OCI-LY1 (cell line): Measurements from ENCODE around the gene FRMD7.

Experiments used
- H2AFZ ChIP-seq: fragments of 200-600 bp; sonication (generic), shearing (Covaris generic); 2 replicates; pipeline ENCODE4 v1.6.0; 2014; ENCODE audit warnings: antibody characterized with exemption, mild to moderate bottlenecking, low read length
- H3F3A ChIP-seq: fragments of 200-600 bp; sonication (generic), shearing (Covaris generic); 2 replicates; pipeline ENCODE4 v1.6.0; 2014; ENCODE audit warnings: mild to moderate bottlenecking, antibody characterized with exemption, low read length, moderate library complexity; ENCODE audit not compliant: insufficient read depth
- H3K27ac ChIP-seq: fragments of 200-600 bp; sonication (generic); 2 replicates; pipeline ENCODE4 v1.5.1; 2014; ENCODE audit warnings: low read length, mixed run types, mild to moderate bottlenecking, low read depth; ENCODE audit not compliant: poor library complexity, severe bottlenecking
- H3K27me3 ChIP-seq: fragments of 200-600 bp; sonication (generic); 2 replicates; pipeline ENCODE4 v1.6.0; 2014; ENCODE audit warnings: antibody characterized with exemption, mild to moderate bottlenecking, low read length, moderate library complexity; ENCODE audit not compliant: insufficient read depth
- H3K36me3 ChIP-seq: fragments of 200-600 bp; sonication (generic); 2 replicates; pipeline ENCODE4 v1.6.1; 2014; ENCODE audit warnings: mild to moderate bottlenecking, antibody characterized with exemption, low read length, moderate library complexity, mixed read lengths; ENCODE audit not compliant: insufficient read depth
- H3K4me1 ChIP-seq: fragments of 200-600 bp; sonication (generic); 2 replicates; pipeline ENCODE4 v1.5.1; 2014; ENCODE audit warnings: mild to moderate bottlenecking, low read length, moderate library complexity; ENCODE audit not compliant: insufficient read depth, severe bottlenecking
- H3K4me2 ChIP-seq: fragments of 200-600 bp; sonication (generic), shearing (Covaris generic); 2 replicates; pipeline ENCODE4 v1.6.1; 2014; ENCODE audit warnings: low read length
- H3K4me3 ChIP-seq: fragments of 200-600 bp; sonication (generic); 2 replicates; pipeline ENCODE4 v1.5.1; 2014; ENCODE audit warnings: low read length, low read depth, mild to moderate bottlenecking, mixed read lengths; ENCODE audit not compliant: poor library complexity, severe bottlenecking
- H3K79me2 ChIP-seq: fragments of 200-600 bp; shearing (Covaris generic); 2 replicates; pipeline ENCODE4 v1.6.1; 2016; ENCODE audit warnings: mixed run types, low read length, mixed read lengths; ENCODE audit not compliant: insufficient read depth
- H3K9ac ChIP-seq: fragments of 200-600 bp; sonication (generic), shearing (Covaris generic); 2 replicates; pipeline ENCODE4 v1.6.1; 2014; ENCODE audit warnings: mild to moderate bottlenecking, low read length, mixed read lengths
- H3K9me2 ChIP-seq: fragments of 200-600 bp; sonication (generic), shearing (Covaris generic); 2 replicates; pipeline ENCODE4 v1.6.1; 2014; ENCODE audit warnings: low read depth, mild to moderate bottlenecking, low read length, mixed read lengths
- H3K9me3 ChIP-seq: fragments of 200-600 bp; shearing (Covaris generic); 2 replicates; pipeline ENCODE4 v1.6.1; 2014; ENCODE audit warnings: low read length, mixed read lengths
- H4K20me1 ChIP-seq: fragments of 200-600 bp; sonication (generic), shearing (Covaris generic); 2 replicates; pipeline ENCODE4 v1.6.0; 2016; ENCODE audit warnings: mild to moderate bottlenecking, low read length; ENCODE audit not compliant: insufficient read depth
- CTCF ChIP-seq: fragments of 200-600 bp; sonication (generic), shearing (Covaris generic); IDR thresholded peaks from 2 replicates; pipeline ENCODE4 v1.5.1; 2017; ENCODE audit warnings: mild to moderate bottlenecking, antibody characterized with exemption, low read length, moderate library complexity, mixed read lengths
- EZH2 ChIP-seq: fragments of 200-600 bp; sonication (generic), shearing (Covaris generic); IDR thresholded peaks from 2 replicates; pipeline ENCODE4 v1.8.0; 2017; ENCODE audit warnings: borderline replicate concordance, mixed run types, mild to moderate bottlenecking, antibody characterized with exemption, low read length, moderate library complexity, mixed read lengths

The FRMD7 gene

GRCh38 chrX:132144061-132144460 is 16.2 kb upstream of the FRMD7 start:
- no peak overlapping the region for H2AFZ ChIP-seq
- no peaks in the 10 kb centered on the region for H3K27me3 ChIP-seq
- H3K4me1 ChIP-seq: no peaks in the 10 kb centered on the region
- H3F3A ChIP-seq: no peaks in the 10 kb centered on the region
- no peaks in the 10 kb centered on the region for H3K36me3 ChIP-seq
- H3K9me2 ChIP-seq: no peaks in the 10 kb centered on the region
- H3K4me3 ChIP-seq: no peak overlapping the region
- no peak overlapping the region for H3K4me2 ChIP-seq
- H3K9me3 ChIP-seq: no peaks in the 10 kb centered on the region
- no peaks in the 10 kb centered on the region for H4K20me1 ChIP-seq
- no peaks in the 10 kb centered on the region for H3K79me2 ChIP-seq
- no peak overlapping the region for H3K27ac ChIP-seq
- TF ChIP-seq CTCF (no peak), EZH2 (no peak)
- no peak overlapping the region for H3K9ac ChIP-seq

GRCh38 chrX:132125906-132126305 is 1.9 kb downstream of the FRMD7 start:
- TF ChIP-seq CTCF (no peak), EZH2 (no peak)
- H2AFZ ChIP-seq: no peak overlapping the region
- no peak overlapping the region for H3K27ac ChIP-seq
- no peaks in the 10 kb centered on the region for H3K79me2 ChIP-seq
- H3F3A ChIP-seq: no peaks in the 10 kb centered on the region
- H3K4me3 ChIP-seq: no peak overlapping the region
- no peak overlapping the region for H3K4me2 ChIP-seq
- H3K36me3 ChIP-seq: no peaks in the 10 kb centered on the region
- H4K20me1 ChIP-seq: no peaks in the 10 kb centered on the region
- no peaks in the 10 kb centered on the region for H3K9me2 ChIP-seq
- H3K27me3 ChIP-seq: no peaks in the 10 kb centered on the region
- H3K9ac ChIP-seq: no peak overlapping the region
- H3K9me3 ChIP-seq: no peaks in the 10 kb centered on the region
- H3K4me1 ChIP-seq: no peaks in the 10 kb centered on the region

- Histone ChIP-seq H3K9ac (no peak overlapping the region), H3K4me2 (no peak overlapping the region), H3K27me3 (no peaks in the 10 kb centered on the region), H3K36me3 (no peaks in the 10 kb centered on the region), H3K9me3 (no peaks in the 10 kb centered on the region), H3K27ac (no peak overlapping the region), H3K4me1 (no peaks in the 10 kb centered on the region), H4K20me1 (no peaks in the 10 kb centered on the region), H3K9me2 (no peaks in the 10 kb centered on the region), H3K79me2 (no peaks in the 10 kb centered on the region), H3F3A (no peaks in the 10 kb centered on the region), H3K4me3 (no peak overlapping the region), H2AFZ (no peak overlapping the region)
- TF ChIP-seq EZH2: no peak
- no peak for TF ChIP-seq CTCF
Observed at GRCh38 chrX:132120913-132121312, 6.9 kb downstream of the FRMD7 start.
